Astrocyte of the cerebellum (primary cell): ENCODE results near the gene RERG.

Source experiments
- DNase-seq: peaks from one replicate; pipeline ENCODE4 v3.0.0-alpha.2; 2011; ENCODE audit warnings: low read depth
- H3K4me3 ChIP-seq: 2 replicates; pipeline ENCODE4 v1.5.1; 2011; ENCODE audit warnings: mild to moderate bottlenecking, low read depth, low read length, moderate library complexity
- CTCF ChIP-seq: IDR thresholded peaks from 2 replicates; pipeline ENCODE4 v1.5.1; 2012; ENCODE audit warnings: low read length, low read depth, moderate library complexity, mild to moderate bottlenecking; ENCODE audit errors: missing control alignments
- in situ Hi-C: cut with HindIII; loops from 2 replicates; pipeline ENCODE4 v1.10.0; 2017; ENCODE audit warnings: low sequenced_read_pairs

RERG gene

GRCh38 chr12:15209782-15210181, 11.4 kb downstream of the RERG start:
- DNase-seq: peak; percentile 93
- in situ Hi-C loops: loop anchor here (5.0 kb wide), 1 partner anchor 52 kb away; no protein-coding TSS in a partner anchor
- TF ChIP-seq CTCF: no peak
- no peak overlapping the region for H3K4me3 ChIP-seq

- no peak for DNase-seq
- no peak for TF ChIP-seq CTCF
- no peak overlapping the region for H3K4me3 ChIP-seq
- in situ Hi-C loops: no loop called here
Observed at GRCh38 chr12:15208871-15209656, 12.2 kb downstream of the RERG start.

- in situ Hi-C loops: no loop called here
- DNase-seq: no peak
- H3K4me3 ChIP-seq: no peak overlapping the region
- TF ChIP-seq CTCF: peak; percentile 26
Observed at GRCh38 chr12:15208140-15208539, 13.1 kb downstream of the RERG start.

GRCh38 chr12:15206831-15207389, 14.3 kb downstream of the RERG start:
- in situ Hi-C loops: no loop called here
- DNase-seq: peak; percentile 29
- no peak for TF ChIP-seq CTCF
- no peak overlapping the region for H3K4me3 ChIP-seq

- in situ Hi-C loops: no loop called here
- TF ChIP-seq CTCF: no peak
- no peak for DNase-seq
- H3K4me3 ChIP-seq: no peak overlapping the region
Observed at GRCh38 chr12:15206338-15206737, 14.9 kb downstream of the RERG start.

GRCh38 chr12:15205341-15206010, 15.7 kb downstream of the RERG start:
- in situ Hi-C loops: no loop called here
- DNase-seq: no peak
- no peak for TF ChIP-seq CTCF
- H3K4me3 ChIP-seq: no peak overlapping the region
